Epithelial cell of proximal tubule (primary cell): ENCODE measurements around the gene FAR1. TPM values are rescaled to one million over a fixed set of nuclear protein-coding genes. Genes with fewer than 3 reads are reported as not detected.

Experiments
- DNase-seq: peaks from one replicate; pipeline ENCODE4 v3.0.0-alpha.2; 2011; ENCODE audit warnings: low read depth
- H3K4me3 ChIP-seq: 2 replicates; pipeline ENCODE4 v1.5.1; 2011; ENCODE audit warnings: low read depth, mild to moderate bottlenecking, low read length
- CTCF ChIP-seq: conservative IDR thresholded peaks from 2 replicates; pipeline ENCODE4 v1.5.1; 2012; ENCODE audit warnings: low read depth, mild to moderate bottlenecking, low read length
- total RNA-seq: library from RNA; depleted of rRNA; stranded (reverse); fragments of >200 nt; gene quantifications from 2 replicates; pipeline ENCODE4 v1.2.3, GENCODE V29; 2015

The FAR1 gene
- total RNA-seq, 1 donor from 2014 or later = 23.2 TPM

- no peak overlapping the region for H3K4me3 ChIP-seq
- TF ChIP-seq CTCF = no peak
- DNase-seq = no peak
Measured at GRCh38 chr11:13663631-13664071, 4.8 kb upstream of the FAR1 start.

- DNase-seq = no peak
- no peak overlapping the region for H3K4me3 ChIP-seq
- TF ChIP-seq CTCF = no peak
Measured at GRCh38 chr11:13664351-13664750, 4.1 kb upstream of the FAR1 start.

GRCh38 chr11:13666708-13667107 lies 1.8 kb upstream of the FAR1 start:
- no peak overlapping the region for H3K4me3 ChIP-seq
- no peak for DNase-seq
- TF ChIP-seq CTCF = no peak

GRCh38 chr11:13667245-13667644 lies 1.2 kb upstream of the FAR1 start:
- no peak for TF ChIP-seq CTCF
- peak overlapping the region; percentile 86 for H3K4me3 ChIP-seq
- no peak for DNase-seq

- no peak for TF ChIP-seq CTCF
- DNase-seq = no peak
- peak overlapping the region; percentile 86 for H3K4me3 ChIP-seq
Measured at GRCh38 chr11:13667795-13668101, 720 bp upstream of the FAR1 start.

- no peak for DNase-seq
- peak overlapping the region; percentile 86 for H3K4me3 ChIP-seq
- no peak for TF ChIP-seq CTCF
Measured at GRCh38 chr11:13668957-13669521, 571 bp downstream of the FAR1 start.
